ENCODE data around the gene KCNJ4. TPM values are rescaled to one million over a fixed set of nuclear protein-coding genes. Genes with fewer than 3 reads are reported as not detected.

Gene KCNJ4
- total RNA-seq, 4 donors from 2014 or later, result not detected

GRCh38 chr22:38427465-38427864 is 27.5 kb downstream of the KCNJ4 start:
- no peak for DNase-seq (ENCODE audit: extremely low spot score)
- intact Hi-C loops (cut with DNase I), result no loop called here
- Histone ChIP-seq H3K9me3 (no peaks in the 10 kb centered on the region), H3K36me3 (peaks cover 0 to 5% (median 0%) of the 10 kb centered on the region in 4 donors), H3K4me3 (no peak overlapping the region), H3K27ac (replicated peaks in 1 of 4) (no peak overlapping the region), H3K27me3 (no peaks in the 10 kb centered on the region), H3K4me1 (peaks cover 0 to 7% (median 5%) of the 10 kb centered on the region in 4 donors)
- WGBS, result 87% methylated on average over 5 of the region's 36 CpGs
- TF ChIP-seq POLR2AphosphoS5 (IDR thresholded peaks at IDR 0.05) (no peak), EP300 (IDR thresholded peaks at IDR 0.05) (no peak), POLR2A (IDR thresholded peaks at IDR 0.05; ENCODE audit: low read depth) (no peak)
- TF ChIP-seq, protein P1, sequence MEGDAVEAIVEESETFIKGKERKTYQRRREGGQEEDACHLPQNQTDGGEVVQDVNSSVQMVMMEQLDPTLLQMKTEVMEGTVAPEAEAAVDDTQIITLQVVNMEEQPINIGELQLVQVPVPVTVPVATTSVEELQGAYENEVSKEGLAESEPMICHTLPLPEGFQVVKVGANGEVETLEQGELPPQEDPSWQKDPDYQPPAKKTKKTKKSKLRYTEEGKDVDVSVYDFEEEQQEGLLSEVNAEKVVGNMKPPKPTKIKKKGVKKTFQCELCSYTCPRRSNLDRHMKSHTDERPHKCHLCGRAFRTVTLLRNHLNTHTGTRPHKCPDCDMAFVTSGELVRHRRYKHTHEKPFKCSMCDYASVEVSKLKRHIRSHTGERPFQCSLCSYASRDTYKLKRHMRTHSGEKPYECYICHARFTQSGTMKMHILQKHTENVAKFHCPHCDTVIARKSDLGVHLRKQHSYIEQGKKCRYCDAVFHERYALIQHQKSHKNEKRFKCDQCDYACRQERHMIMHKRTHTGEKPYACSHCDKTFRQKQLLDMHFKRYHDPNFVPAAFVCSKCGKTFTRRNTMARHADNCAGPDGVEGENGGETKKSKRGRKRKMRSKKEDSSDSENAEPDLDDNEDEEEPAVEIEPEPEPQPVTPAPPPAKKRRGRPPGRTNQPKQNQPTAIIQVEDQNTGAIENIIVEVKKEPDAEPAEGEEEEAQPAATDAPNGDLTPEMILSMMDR (IDR thresholded peaks at IDR 0.05), result no peak

DNA sequence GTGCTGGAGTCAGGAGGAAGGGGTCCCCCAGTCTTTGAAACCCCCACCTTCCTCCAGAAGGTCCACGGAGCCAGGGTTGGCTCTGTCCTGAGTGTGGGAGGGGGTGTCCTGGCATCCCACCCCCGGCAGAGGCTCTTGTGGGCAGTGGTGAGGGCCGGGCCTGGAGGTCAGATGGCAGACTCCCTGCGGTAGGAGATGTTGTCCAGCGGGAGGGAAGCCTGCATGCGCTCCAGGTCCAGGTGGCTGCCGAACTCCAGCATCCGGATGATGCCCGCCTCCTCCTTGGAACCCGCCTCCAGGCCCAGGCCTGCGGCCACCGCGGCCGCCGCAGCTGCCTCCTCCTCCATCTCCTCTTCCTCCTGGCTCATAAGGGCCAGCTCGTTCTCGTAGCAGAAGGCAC is 28.4 kb downstream of the KCNJ4 start:
- no CpG with 5 or more reads among the region's 17 CpGs for WGBS
- H3K36me3 ChIP-seq, result peaks cover 0 to 5% (median 0%) of the 10 kb centered on the region in 4 donors
- no peaks in the 10 kb centered on the region for H3K27me3 ChIP-seq
- peaks cover 0 to 7% (median 5%) of the 10 kb centered on the region in 4 donors for H3K4me1 ChIP-seq
- H3K27ac ChIP-seq (replicated peaks in 1 of 4), result no peak overlapping the region
- no peaks in the 10 kb centered on the region for H3K9me3 ChIP-seq
- DNase-seq (ENCODE audit: extremely low spot score), result no peak
- TF ChIP-seq, protein P1 (IDR thresholded peaks at IDR 0.05), result no peak
- TF ChIP-seq EP300 (IDR thresholded peaks at IDR 0.05) (no peak), POLR2AphosphoS5 (IDR thresholded peaks at IDR 0.05) (no peak), POLR2A (IDR thresholded peaks at IDR 0.05; ENCODE audit: low read depth) (no peak)
- H3K4me3 ChIP-seq, result no peak overlapping the region
- intact Hi-C loops (cut with DNase I), result no loop called here

DNA sequence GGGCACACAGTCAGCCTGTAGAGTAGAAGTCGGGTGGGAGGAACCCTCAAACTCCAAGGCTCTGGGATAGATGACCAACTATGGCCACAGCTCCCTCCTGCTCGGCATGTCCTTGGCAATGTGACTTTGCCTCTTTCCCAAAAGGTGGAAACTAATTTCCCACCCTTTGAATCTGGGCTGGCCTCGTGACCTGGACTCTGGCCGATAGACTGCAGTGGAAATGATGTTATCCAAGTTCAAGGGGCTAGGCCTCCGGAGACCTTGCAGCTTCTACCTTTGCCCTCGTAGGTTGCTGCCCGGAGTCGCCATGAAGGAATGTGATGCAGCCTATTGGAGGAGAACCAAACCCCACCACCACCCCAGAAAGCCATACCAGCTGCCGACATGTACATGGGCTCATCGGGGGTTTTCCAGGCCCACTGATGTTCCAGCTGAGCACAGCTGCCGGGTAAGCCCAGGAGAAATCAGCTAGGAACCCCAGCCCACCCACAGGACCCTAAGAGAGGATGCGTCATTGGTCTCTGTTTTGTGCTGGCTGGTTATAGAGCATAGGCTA is 30.4 kb downstream of the KCNJ4 start:
- Histone ChIP-seq H3K4me3 (no peak overlapping the region), H3K4me1 (peaks cover 0 to 3% (median 3%) of the 10 kb centered on the region in 4 donors), H3K27me3 (no peaks in the 10 kb centered on the region), H3K9me3 (no peaks in the 10 kb centered on the region), H3K27ac (replicated peaks in 1 of 4) (no peak overlapping the region), H3K36me3 (peaks cover 0 to 5% (median 0%) of the 10 kb centered on the region in 4 donors)
- 80% methylated on average over 2 of the region's 12 CpGs for WGBS
- intact Hi-C loops (cut with DNase I), result no loop called here
- TF ChIP-seq, protein P1 (IDR thresholded peaks at IDR 0.05), result no peak
- TF ChIP-seq EP300 (IDR thresholded peaks at IDR 0.05) (no peak), POLR2AphosphoS5 (IDR thresholded peaks at IDR 0.05) (no peak), POLR2A (IDR thresholded peaks at IDR 0.05; ENCODE audit: low read depth) (no peak)
- DNase-seq (ENCODE audit: extremely low spot score), result no peak

DNA sequence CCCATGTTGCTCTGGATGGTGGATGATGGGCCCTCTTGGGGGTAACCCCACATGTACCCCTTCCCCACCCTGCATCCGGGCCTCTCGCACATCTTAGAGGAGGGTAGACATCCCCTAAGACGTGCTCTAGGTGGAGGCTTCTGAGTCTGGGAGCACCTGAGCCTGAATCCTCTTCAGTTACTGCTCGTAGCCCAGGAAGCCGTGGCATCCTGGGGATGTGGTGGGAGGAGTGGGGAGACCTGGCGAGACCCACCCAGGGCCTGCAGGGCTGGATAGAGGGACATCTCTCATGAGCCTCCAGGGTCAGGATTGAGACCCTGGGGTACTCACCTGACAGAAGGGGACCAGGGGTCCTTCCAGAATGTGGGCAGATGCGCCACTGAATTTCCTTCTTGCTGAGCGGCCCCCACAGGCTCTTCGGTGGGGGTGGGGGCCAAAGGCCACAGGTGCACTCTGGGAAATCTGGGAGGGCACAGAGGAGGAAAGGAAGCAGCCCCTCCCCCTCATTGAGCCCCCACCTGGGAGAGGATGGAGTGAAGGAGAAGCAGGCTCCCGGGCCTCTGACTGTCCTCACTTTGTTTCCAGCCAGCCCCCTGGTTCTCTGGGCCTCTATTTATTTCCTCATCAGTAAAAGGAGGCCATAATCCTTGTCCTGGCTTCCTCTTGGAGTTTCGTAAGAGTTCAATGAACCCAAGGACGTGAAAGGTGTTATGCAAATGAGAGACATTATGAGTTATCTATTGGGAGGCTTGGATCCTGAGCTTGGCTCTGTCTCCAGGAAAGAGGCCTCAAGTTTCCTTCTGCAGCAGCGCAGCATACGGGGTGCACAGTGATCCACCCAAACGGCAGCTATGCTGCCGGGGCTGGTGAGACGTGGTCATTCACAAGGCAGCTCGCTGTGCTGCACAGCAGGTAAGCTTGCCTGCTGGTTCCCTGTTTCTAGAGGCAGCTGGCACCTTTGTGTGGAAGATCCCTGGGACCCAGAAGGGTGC is 31.2 kb downstream of the KCNJ4 start:
- H3K4me3 ChIP-seq, result no peak overlapping the region
- no peak overlapping the region for H3K27ac ChIP-seq (replicated peaks in 1 of 4)
- no peak for DNase-seq (ENCODE audit: extremely low spot score)
- H3K4me1 ChIP-seq, result peaks cover 0 to 2% (median 0%) of the 10 kb centered on the region in 4 donors
- no peaks in the 10 kb centered on the region for H3K9me3 ChIP-seq
- no peaks in the 10 kb centered on the region for H3K27me3 ChIP-seq
- 88% methylated on average over 15 of the region's 18 CpGs for WGBS
- intact Hi-C loops (cut with DNase I), result no loop called here
- H3K36me3 ChIP-seq, result peaks cover 0 to 5% (median 0%) of the 10 kb centered on the region in 4 donors
- TF ChIP-seq, protein P1 (IDR thresholded peaks at IDR 0.05), result no peak
- TF ChIP-seq POLR2AphosphoS5 (IDR thresholded peaks at IDR 0.05) (no peak), EP300 (IDR thresholded peaks at IDR 0.05) (no peak), POLR2A (IDR thresholded peaks at IDR 0.05; ENCODE audit: low read depth) (no peak)

All from esophagus muscularis mucosa (tissue), 4 donors.